NCI-H146 (cell line): ENCODE measurements around the gene AP4B1.
A peak's percentile ranks its signal among the peaks of the same experiment; 100 is the strongest.

Experiments used
- DNase-seq: peaks from one replicate; lab custom pipeline; 2025; lab: John Stamatoyannopoulos, UW

Gene AP4B1

GRCh38 chr1:113930499-113931161 lies 26.0 kb upstream of the AP4B1 start:
- DNase-seq: no peak

DNA sequence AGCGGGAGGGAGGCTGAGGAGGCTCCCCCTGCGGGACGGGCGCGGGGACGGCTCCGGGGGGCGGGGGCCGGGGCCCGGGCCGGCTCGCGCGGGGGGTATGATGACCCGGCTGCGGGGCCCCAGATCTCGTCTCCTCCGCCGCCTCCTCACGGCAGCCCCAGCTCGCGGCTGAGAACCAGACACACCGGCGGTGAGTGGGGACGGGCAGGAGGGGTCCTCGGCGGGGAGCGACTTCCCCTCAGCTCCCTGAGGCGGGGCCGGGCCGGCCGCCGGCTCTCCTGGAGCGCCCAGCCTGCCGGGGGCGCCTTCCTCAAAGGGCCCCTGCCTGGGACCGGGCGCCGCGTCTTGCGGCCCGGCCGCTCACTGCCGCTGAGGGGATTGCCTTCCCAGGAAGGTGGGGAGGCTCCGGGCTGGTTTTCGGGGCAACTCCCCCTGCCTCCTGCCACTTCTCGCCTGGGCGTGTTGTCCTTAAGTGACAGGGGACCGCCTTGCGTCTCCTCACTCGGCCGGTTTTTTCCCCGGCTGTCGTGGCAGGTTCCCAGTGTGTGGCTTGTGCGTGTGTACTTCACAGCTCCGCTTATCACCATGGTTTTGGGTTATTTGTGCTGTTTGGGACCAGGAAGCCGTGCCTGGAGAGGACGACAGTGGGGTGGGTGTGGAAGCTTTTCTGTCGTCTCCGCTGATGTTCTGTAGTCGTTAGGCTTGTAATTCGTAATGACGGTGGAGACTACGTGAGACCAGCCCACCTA lies 25.3 kb upstream of the AP4B1 start:
- DNase-seq: peak; percentile 48

DNA sequence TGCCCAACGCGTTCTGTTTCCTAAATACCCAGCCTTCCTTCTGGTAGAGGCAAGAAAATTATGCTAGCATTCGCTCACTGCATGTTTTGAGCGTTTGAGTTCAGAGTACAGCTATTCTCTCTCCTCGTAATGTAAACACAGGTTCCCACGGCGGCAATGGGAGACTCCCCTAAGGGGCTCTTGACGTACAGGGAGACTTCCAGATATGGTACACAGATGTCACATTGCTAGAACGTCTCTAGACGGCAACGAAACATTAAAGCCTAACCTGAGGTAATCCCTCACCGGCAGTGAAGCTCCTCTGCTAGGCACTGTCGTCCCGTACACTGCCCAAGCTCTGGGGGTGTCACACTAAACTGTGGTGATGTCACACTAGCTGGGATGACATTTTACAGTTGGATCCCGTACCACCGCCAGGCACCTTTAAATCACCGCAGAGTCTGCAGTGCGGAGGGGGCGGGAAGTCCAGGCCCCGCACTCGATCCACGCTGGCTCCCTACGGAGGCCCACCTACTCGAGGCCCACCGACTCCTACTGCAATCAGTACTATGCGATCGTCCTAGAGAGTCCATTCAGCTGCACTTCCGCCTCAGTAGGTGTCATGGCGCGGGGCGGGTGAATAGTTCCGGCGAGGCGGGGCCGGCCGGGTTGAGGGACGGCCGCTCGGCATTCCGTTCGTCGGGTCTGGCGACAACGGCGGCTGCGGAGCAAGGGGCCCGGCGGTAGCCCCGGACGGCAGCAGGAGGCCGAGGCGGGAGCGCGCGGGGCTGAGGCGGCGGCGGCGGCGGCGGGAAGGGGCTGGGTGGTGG lies 24.5 kb upstream of the AP4B1 start, which contains the start of gene HIPK1:
Gene HIPK1, plus strand, starts transcription at position 384 of the 809 bp plus-strand sequence.
- DNase-seq: peak; percentile 92

GRCh38 chr1:113928187-113928930 lies 23.8 kb upstream of the AP4B1 start:
- DNase-seq: no peak

GRCh38 chr1:113924473-113924872 lies 19.9 kb upstream of the AP4B1 start:
- DNase-seq: no peak

GRCh38 chr1:113922957-113923356 lies 18.4 kb upstream of the AP4B1 start:
- DNase-seq: no peak

GRCh38 chr1:113918243-113918642 lies 13.6 kb upstream of the AP4B1 start:
- DNase-seq: no peak

DNA sequence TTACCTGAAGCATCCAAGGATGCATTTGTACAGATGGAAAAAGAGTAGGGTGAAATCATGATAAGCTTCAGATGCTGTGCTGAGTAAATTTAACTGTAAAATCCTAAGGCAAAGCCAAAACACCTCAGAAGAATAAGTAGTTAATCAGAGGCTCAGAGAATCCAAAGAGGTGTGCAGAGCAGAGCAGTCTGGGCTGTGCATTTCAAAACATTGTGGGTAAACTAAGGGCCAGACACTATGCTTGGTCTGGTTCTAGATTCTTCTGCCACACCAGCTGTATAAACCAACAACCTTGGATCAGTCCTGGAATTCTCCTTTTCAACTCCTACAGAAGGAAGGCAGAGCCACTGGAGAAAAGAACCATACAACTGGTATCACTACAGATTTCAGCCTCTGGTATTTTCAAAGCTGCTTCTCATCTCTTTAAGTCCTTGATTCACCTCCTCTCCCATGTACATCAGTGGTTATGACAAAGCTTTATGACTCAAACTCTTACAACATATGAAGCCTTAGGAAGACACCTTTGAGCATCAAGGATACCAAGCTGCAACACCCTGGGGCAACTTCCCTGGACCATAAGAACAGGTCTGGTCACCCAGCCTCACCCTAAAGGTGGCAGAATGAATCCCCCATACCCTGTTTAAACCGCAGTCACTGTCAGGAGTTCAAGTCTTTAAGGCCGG lies 12.9 kb upstream of the AP4B1 start:
- DNase-seq: no peak

DNA sequence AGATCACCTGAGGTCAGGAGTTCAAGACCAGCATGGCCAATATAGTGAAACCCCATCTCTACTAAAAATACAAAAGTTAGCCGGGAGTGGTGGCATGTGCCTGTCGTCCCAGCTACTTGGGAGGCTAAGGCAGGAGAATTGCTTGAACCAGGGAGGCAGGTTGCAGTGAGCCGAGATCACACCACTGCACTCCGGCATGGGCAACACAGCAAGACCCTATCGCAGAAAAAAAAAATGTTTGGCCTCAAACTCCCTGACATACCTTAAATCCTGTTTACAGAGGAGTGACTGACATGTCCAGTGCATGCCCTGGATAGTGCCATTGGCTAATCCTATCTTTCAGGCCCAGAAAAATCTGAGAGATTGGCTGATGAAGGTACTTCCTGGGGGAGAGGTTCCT lies 12.4 kb upstream of the AP4B1 start:
- DNase-seq: no peak

GRCh38 chr1:113913887-113914664 lies 9.5 kb upstream of the AP4B1 start:
- no peak for DNase-seq

DNA sequence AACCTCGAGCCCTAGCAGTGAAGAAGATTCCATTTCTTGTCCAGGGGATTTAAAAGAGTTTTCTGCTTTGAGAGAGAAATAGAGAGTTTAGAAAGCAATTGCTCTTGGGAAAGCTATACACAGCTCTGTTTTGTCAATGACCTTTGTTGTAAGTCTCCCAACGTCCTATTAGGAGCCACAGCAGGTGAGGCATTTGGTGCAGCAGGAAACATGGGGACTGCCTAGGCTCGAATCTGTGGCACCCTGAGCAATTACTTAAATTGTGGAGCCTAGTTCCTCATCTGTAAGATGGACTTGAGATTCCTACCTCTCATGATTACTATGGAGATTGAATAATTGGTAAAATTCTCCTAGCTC lies 8.7 kb upstream of the AP4B1 start:
- no peak for DNase-seq

DNA sequence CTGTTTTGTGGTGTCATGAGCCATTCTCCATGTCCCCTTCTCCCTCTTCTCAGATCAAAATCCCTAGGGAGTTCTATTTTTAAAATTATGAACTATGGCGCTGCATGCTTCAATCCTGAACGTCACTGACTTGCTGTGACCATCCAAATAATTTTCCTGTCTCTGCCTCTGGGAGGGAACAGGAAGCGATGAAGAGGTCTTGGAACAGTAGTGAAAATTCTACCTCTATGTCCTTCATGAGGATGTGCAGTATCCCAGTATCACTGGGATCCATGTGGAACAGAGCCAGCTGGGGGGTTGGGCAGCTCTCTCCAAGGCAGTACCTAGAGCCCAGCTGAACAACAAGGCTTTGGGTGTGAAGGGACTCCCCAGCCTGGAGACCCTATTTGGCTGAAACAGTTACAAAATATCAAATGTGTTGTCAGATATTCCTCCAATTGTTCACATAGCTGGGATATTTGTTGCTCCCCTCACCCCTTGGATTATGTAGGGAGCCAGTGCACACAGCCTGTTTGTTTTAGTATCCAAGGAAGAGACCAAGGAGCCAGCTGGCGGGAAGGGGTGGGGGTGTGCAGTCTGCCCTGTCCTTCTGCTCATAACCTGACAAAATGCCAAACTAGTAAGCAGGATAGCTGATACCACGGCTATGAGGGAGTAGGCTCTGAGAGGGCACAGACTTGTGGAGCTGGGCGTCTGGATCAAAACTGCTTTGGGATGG lies 8.2 kb upstream of the AP4B1 start:
- no peak for DNase-seq

- DNase-seq: peak; percentile 65
Observed at GRCh38 chr1:113905435-113905861, 849 bp upstream of the AP4B1 start.

- DNase-seq: peak; percentile 79
Observed at GRCh38 chr1:113904293-113904673, 316 bp downstream of the AP4B1 start.

DNA sequence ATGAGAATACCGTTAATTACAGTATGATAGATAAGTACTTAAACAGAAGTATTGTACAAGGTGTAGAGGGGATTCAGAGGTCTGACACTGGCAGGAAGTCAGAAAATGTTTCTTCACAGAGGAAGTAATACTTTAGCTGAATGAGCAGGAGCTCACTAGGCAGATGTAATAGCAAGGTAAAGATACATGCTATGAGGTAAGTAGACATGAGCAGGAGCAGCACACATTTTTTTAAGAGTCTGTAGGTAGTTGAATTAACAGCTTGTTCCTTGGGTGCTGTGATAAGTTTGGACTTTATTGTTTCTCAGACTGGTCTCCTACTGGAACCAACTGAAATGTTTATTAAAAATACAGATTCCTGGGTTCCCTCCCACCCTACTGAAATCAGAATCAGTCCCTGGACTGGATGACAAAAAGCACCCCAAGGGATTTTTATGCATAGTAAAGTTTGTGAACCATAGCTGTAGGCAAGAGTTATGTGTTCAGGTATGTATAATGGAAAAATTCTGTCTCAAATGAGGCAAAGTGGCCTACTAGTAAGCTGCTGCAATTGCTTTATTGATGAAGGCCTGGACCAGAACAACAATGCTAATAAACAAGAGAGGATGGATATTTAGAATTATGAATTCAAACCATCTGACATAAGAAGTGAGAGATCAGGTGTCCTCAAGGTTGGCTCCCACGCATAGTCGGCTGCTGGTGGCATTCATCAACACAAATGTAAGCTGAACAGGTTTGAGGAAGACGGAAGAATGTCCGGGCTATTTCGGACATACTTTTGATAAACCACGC lies 902 bp downstream of the AP4B1 start:
- DNase-seq: no peak

DNA sequence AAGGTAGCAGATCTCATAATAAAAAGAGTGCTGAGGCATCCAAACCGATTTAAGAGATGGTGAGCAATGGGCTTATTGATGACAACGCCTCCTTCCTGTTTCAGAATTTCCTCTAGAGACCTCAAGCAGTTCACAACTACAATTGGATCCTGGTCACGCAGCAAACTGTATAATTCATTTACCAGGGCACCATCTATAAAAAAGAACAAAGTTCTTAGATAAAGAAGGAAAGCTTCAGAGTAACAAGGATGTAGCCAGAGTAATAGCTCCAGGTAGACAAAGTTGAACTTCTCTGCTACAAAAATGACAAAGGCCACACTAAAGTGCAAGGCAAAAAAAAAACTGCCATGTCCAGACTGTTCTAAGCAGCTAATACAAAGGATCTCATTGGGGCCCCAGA lies 3.4 kb downstream of the AP4B1 start:
- no peak for DNase-seq

DNA sequence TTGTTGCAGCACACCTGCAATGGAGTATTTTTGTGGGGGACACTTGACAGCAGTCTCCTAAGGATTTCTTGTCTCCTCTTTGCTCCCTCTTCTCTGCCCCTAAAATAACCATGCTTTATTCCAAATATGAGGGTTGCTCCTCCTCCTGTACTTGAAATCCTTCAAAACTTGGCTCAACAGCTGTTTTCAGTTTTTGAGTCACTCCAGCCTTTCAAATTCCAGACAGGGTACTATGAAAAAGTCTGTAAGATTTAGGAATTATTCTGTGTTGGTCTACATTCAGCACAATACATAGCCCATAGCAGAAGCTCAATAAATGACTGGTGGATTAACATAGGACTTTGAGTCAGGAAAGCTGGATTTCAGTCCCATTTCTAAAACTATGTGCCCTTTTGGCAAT lies 5.5 kb downstream of the AP4B1 start:
- no peak for DNase-seq

GRCh38 chr1:113898241-113898814 lies 6.3 kb downstream of the AP4B1 start:
- DNase-seq: no peak

- no peak for DNase-seq
Observed at GRCh38 chr1:113895961-113896360, 8.6 kb downstream of the AP4B1 start.
